RWPE1 (cell line): ENCODE results near the gene SPTSSA.

ENCODE experiments used
- CTCF ChIA-PET: fragments of 350-600 bp; sonication (Branson Sonifier 250); formaldehyde crosslinking; extraction: SDS; loops from one replicate; lab custom pipeline; 2021; lab: Yijun Ruan, JAX
- POLR2A ChIA-PET: fragments of 400-600 bp; formaldehyde crosslinking; extraction: SDS; loops from one replicate; lab custom pipeline; 2020; ENCODE audit warnings: antibody characterized with exemption; ENCODE audit not compliant: low non-redundant PET; lab: Yijun Ruan, JAX
- DNase-seq: peaks from one replicate; pipeline ENCODE4 v3.0.0; 2012; ENCODE audit warnings: low spot score
- H3K27ac ChIP-seq: fragments of 450-650 bp; 2 replicates; pipeline ENCODE4 v1.5.1; 2017
- TF ChIP-seq, protein P1 (sequence below): fragments of 450-650 bp; conservative IDR thresholded peaks from 2 replicates; pipeline ENCODE4 v1.5.1; 2017; ENCODE audit warnings: low read depth, mild to moderate bottlenecking

SPTSSA gene

DNA sequence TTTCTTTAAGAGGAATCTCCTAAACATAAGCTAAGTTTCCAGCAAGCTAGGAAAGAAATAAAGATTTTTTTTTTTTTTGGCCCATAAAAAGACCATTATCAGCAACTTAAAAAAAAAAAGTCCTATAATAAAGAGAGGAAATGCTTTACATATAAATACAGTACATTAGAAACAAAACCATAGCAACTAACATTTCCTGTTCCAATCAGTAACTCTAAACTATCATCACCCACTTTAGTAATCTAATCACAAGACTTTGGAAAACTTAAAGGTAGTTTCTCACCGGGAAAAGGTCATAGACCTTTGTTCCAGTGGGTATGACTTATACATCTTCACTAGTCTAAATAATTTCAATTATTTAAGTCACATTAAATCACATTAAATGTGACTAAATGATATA, 11.1 kb downstream of the SPTSSA start:
- no peak for DNase-seq
- ChIA-PET POLR2A (interaction anchor here (0.7 kb wide), 1 partner anchor 88 kb away, joined by 19 read pairs; no protein-coding TSS in a partner anchor), CTCF (interaction anchor here (0.6 kb wide), 1 partner anchor 363 kb away, joined by 3 read pairs; no protein-coding TSS in a partner anchor)
- no peak overlapping the region for H3K27ac ChIP-seq
- TF ChIP-seq, protein P1, sequence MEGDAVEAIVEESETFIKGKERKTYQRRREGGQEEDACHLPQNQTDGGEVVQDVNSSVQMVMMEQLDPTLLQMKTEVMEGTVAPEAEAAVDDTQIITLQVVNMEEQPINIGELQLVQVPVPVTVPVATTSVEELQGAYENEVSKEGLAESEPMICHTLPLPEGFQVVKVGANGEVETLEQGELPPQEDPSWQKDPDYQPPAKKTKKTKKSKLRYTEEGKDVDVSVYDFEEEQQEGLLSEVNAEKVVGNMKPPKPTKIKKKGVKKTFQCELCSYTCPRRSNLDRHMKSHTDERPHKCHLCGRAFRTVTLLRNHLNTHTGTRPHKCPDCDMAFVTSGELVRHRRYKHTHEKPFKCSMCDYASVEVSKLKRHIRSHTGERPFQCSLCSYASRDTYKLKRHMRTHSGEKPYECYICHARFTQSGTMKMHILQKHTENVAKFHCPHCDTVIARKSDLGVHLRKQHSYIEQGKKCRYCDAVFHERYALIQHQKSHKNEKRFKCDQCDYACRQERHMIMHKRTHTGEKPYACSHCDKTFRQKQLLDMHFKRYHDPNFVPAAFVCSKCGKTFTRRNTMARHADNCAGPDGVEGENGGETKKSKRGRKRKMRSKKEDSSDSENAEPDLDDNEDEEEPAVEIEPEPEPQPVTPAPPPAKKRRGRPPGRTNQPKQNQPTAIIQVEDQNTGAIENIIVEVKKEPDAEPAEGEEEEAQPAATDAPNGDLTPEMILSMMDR: no peak

DNA sequence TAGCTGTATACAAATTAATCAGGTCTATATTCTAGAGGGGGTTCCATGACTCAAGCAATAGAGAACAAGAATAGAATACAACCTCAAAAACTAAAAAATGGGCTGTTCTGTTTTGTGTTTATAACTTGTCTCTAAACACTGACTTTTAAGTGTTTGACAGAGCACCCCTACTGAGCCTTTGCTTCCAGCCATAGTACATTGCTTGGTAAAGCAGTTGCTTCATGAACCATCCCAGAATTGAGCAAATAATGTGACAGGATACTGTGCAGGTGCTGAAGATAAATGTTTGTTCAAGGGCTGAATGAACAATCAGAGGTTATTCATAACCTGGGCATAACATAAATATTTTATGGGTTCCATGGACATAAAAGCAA, 11.5 kb downstream of the SPTSSA start:
- POLR2A ChIA-PET: no interaction called here
- TF ChIP-seq, protein P1: no peak
- CTCF ChIA-PET: no interaction called here
- DNase-seq: no peak
- no peak overlapping the region for H3K27ac ChIP-seq

DNA sequence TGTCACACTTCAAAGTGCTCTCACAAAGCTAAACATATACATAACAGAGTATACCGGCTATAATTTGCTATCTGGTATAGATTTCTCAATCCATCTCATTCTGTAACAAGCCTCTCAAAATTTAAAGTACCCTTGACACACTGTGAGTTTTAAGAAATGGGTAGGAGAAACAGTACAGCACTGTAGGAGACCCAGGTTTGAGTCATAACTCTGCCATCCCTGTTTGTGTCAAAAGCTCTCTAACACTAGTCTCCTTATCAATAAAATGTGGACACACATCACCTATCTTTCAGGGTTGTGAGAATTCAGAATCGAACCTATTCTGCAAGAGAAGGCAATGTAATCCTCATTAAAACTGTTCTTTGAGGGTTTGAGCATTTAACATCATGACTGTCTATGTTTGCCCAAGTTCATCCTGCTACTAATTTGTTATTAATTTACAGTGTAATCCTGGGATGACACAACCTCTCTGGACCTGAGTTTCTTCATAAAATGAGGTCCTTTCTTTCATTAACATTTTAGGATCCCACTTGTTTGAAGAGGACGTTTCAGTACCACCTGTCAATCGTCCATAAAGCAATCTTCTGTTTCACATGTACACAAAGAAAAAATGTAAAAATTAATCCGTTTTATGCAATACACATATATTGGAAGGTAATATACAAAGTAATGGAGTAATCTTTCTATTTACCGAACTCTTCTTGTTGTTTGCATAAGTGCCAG, 12.1 kb downstream of the SPTSSA start:
- TF ChIP-seq, protein P1: no peak
- no peak for DNase-seq
- no peak overlapping the region for H3K27ac ChIP-seq
- ChIA-PET POLR2A (no interaction called here), CTCF (no interaction called here)

DNA sequence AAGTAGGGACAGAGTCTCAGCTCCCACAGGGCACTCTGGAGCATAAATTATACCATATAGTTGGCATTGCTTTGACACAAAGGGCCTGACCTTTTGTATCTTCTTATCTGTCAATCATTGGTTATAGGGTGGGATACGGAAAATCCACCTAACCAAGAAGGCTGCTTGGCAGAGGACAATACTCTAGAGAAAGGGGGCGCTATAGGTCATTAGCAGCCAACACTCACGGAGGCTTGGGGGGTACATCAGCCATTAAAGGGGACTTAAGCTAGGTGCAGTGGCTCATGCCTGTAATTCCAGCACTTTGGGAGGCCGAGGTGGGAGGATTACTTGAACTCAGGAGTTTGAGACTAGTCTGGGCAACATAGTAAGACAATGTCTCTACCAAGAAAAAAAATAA, 22.9 kb downstream of the SPTSSA start:
- no peak for DNase-seq
- ChIA-PET POLR2A (no interaction called here), CTCF (no interaction called here)
- no peak overlapping the region for H3K27ac ChIP-seq
- TF ChIP-seq, protein P1: no peak

DNA sequence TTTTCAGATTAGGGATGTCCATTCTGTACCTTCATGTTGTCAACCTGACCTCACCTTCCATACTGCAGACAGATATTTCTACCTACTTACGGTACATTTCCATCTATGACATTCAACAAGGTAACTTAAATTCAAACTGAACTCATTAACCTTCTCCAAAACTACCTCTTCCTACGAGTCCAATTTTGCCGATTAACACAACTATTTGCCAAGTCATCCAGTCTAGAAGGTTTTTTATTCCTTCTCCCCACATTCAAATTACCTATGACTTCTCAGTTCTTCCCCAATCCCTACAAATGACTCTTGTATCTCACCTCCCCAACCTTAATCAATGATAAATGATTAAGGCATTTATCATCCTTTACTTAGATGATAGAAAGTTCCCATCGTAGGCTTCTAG, 23.6 kb downstream of the SPTSSA start:
- ChIA-PET POLR2A (no interaction called here), CTCF (no interaction called here)
- TF ChIP-seq, protein P1: no peak
- no peak for DNase-seq
- H3K27ac ChIP-seq: no peak overlapping the region

DNA sequence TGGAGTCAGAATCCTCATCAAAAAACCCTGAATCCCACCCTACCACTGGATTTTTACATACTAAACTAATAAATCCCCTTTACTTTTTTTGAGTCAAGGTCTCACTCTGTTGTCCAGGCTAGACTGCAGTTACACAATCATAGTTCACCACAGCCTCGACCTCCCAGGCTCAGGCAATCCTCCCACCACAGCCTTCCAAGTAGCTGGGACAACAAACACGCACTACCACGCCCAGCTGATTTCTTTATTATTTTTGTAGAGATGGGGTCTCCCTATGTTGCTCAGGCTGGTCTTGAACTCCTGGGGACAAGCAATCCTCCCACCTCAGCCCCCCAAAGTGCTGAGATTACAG, 24.3 kb downstream of the SPTSSA start:
- ChIA-PET POLR2A (no interaction called here), CTCF (no interaction called here)
- TF ChIP-seq, protein P1: no peak
- no peak overlapping the region for H3K27ac ChIP-seq
- no peak for DNase-seq
